GM19043 (cell line): Measurements from ENCODE around the gene OR2J2.
"Not testable (repeated sequence)": the region's sequence is repeated elsewhere in the genome, so short reads cannot be mapped to it uniquely, and the experiment has no call there.

Source experiments
- ATAC-seq: cut with Tn5 transposase; IDR thresholded peaks from one replicate; pipeline ENCODE4 v1.9.1; 2021; ENCODE audit warnings: low read depth; ENCODE audit not compliant: unreplicated experiment

The OR2J2 gene

DNA sequence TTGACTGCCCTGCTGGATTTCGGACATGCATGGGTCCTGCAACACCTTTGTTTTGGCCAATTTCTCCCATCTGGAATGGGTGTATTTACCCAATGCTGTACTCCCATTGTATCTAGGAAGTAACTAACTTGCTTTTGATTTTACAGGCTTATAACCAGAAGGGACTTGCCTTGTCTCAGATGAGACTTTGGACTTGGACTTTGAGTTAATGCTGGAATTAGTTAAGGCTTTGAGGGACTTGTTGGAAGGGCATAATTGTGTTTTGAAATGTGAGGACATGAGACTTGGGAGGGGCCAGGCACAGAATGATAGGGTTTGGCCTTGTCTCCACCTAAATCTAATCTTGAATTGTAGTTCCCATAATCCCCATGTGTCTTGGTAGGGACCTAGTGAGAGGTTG, 47.3 kb downstream of the OR2J2 start:
- ATAC-seq: not testable (repeated sequence)
